Measurements from ENCODE around the gene ELMO3. TPM values are rescaled to one million over a fixed set of nuclear protein-coding genes. Genes with fewer than 3 reads are reported as not detected.

Gene ELMO3
- polyA plus RNA-seq, 3 donors from 2014 or later: not detected

DNA sequence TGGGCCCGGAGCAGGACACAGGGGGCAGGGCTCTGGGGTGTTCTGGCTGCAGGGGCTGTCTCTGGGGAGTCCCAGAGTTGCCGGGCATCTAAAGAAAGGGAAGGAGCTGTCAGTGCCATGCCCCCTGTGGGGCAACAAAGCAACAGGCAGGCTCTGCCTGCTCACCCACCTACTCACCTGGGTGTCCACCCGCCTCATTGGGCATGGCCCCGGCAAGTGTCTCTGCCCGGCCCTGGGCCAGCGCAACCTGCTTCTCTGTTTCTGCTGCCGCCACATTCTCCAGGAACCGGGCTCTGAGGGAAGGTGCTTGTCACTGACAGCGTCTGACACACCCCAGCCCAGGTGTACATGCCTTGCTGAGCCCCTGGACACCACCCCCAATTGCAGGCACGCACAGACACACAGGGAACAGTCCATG lies 35.3 kb downstream of the ELMO3 start:
- no peaks in the 10 kb centered on the region for H3K9me3 Mint-ChIP-seq
- no peak for DNase-seq
- H3K27ac Mint-ChIP-seq: no peak overlapping the region
- peaks cover 2 to 5% (median 2%) of the 10 kb centered on the region in 3 donors for H3K27me3 Mint-ChIP-seq (ENCODE audit: low read depth in 3 of 3)
- no peak overlapping the region for H3K4me3 Mint-ChIP-seq
- no peaks in the 10 kb centered on the region for H3K4me1 Mint-ChIP-seq
- H3K36me3 Mint-ChIP-seq: peaks cover 5 to 27% (median 13%) of the 10 kb centered on the region in 3 donors

DNA sequence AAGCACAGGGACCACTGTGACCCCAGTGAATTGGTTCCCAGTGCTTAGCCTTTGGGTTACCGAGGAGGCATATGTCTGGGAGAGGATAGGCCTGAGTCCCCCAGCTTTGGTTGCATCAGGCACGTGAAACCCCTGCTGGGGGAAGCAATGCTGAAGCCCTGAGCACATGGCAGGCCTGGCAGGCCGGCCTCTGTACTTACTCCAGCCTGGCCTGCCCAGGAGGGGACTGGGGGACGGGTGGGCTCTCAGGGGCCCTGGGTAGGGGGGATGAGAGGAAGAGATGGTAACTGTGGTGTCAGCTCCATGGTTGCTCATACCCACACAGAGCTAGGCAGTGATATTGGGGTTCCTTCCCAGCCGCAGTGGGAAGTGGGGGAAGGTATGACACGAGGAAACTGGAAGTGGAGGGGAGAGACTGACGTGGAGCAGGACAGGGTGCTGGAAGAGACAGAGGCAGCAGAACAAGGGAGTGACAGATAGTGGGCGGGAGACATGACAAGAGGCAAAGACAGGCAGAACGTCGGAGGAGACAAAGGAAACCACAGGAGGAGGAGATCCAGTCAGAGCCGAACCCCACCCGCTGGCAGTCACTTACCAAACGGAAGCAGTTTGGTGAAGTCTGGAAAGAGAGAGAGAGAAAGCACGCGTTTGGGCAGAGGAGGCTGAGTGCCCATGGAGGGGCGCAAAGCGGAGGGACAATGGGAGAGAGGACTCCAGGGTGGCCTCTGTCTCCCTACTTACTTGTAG lies 37.1 kb downstream of the ELMO3 start:
- Mint-ChIP-seq H3K4me1 (peaks cover 4 to 7% of the 10 kb centered on the region in 2 donors), H3K4me3 (no peak overlapping the region), H3K36me3 (peaks cover 5 to 22% (median 9%) of the 10 kb centered on the region in 3 donors), H3K9me3 (no peaks in the 10 kb centered on the region), H3K27ac (peak overlapping the region in 3 of 6 donors; percentile 7 to 63 (median 58)), H3K27me3 (ENCODE audit: low read depth in 3 of 3) (peaks cover 2 to 3% (median 2%) of the 10 kb centered on the region in 3 donors)
- no peak for DNase-seq

GRCh38 chr16:67236563-67237395 lies 37.8 kb downstream of the ELMO3 start:
- Mint-ChIP-seq H3K36me3 (peaks cover 5 to 22% (median 9%) of the 10 kb centered on the region in 3 donors), H3K9me3 (no peaks in the 10 kb centered on the region), H3K27ac (peak overlapping the region in 2 of 6 donors; percentile 62 to 63), H3K4me3 (no peak overlapping the region), H3K27me3 (ENCODE audit: low read depth in 3 of 3) (peaks cover 2 to 5% (median 2%) of the 10 kb centered on the region in 3 donors), H3K4me1 (peaks cover 7 to 9% of the 10 kb centered on the region in 2 donors)
- DNase-seq: peak; percentile 55 to 62 (median 56)

DNA sequence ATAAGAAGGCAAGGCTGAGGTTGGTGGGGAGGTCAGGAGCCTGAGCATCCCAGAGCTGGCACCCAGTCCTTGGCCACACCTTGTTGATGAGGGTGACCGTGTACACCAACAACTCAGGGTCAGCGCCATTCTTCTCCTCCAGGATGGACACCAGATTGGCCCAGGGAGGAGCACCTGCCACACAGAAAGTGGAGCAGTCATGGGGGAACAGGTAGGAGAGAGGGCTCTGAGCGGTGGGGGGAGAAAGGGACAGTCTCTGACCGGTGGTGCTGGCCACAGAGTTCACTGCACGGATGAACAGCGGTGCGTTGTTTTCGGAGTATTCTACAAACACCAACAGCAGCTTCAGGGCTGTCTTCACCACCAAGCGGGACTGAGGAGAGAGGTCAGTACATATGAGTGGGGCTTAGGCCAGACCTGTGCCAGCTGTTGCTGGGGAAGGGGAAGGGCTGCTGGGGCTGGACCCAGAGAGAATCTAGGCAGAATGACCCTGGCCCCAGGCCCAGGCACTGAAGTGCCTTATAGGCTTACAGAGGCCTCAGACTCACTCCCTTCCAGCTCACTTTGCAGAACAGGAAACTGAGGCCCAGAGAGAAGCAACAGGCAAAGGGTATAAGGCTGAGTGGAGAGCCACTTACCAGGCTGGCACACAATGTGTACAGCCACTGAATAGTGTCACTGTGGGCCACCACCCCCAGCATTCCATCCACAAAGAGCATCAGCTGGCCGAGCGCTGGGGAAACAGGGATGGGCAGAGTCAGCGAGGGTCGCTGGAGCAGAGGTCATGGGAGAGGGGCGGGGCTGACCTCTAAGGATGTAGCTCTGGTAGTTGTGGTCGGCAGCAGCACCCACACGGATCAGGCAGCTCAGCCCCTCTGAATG lies 38.7 kb downstream of the ELMO3 start:
- H3K4me3 Mint-ChIP-seq: no peak overlapping the region
- peaks cover 2 to 5% (median 2%) of the 10 kb centered on the region in 3 donors for H3K27me3 Mint-ChIP-seq (ENCODE audit: low read depth in 3 of 3)
- H3K4me1 Mint-ChIP-seq: peaks cover 11 to 12% of the 10 kb centered on the region in 2 donors
- H3K27ac Mint-ChIP-seq: peak overlapping the region in 2 of 6 donors; percentile 8 to 62
- no peaks in the 10 kb centered on the region for H3K9me3 Mint-ChIP-seq
- H3K36me3 Mint-ChIP-seq: peaks cover 5 to 22% (median 9%) of the 10 kb centered on the region in 3 donors
- no peak for DNase-seq

DNA sequence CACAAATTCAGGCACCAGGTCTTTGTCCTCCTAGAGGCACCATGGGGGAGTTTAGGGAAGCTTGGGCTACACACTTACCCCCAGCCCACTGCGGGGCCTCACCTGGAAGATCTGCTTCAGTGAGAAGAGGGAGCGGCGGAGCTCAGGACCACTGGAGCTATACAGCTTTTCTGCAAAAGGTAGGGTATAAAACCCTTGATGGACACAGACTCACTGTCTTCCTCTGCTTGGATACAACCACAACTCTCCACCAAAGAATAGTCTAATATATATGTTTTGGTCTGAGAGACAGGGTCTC lies 39.3 kb downstream of the ELMO3 start:
- peaks cover 5 to 22% (median 9%) of the 10 kb centered on the region in 3 donors for H3K36me3 Mint-ChIP-seq
- no peak overlapping the region for H3K4me3 Mint-ChIP-seq
- H3K9me3 Mint-ChIP-seq: no peaks in the 10 kb centered on the region
- H3K27me3 Mint-ChIP-seq (ENCODE audit: low read depth in 3 of 3): peaks cover 1 to 5% (median 2%) of the 10 kb centered on the region in 3 donors
- no peak for DNase-seq
- peaks cover 13 to 14% of the 10 kb centered on the region in 2 donors for H3K4me1 Mint-ChIP-seq
- H3K27ac Mint-ChIP-seq: peak overlapping the region in 1 of 6 donors; percentile 34

- DNase-seq: no peak
Observed at GRCh38 chr16:67238806-67239470, 40.0 kb downstream of the ELMO3 start.

DNA sequence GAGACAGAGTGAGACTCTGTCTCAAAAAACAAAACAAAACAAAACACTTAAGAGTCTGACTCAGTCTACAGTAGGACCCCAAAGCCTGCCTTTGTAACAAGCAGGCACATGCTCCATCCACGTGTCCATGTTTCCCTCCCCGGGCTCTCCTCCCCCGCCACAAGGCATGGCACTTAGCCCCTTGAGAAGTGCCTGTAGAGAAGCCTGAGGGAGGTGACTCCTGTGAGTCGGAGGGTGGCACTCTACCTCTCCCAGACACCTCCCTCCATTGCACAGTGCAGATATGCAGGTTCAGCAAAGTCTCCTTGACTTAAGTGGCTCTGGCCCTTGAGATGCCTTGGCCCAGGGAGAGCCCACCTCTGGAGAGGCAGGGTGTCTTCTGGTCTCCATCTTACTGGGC lies 41.6 kb downstream of the ELMO3 start:
- DNase-seq: no peak
- Mint-ChIP-seq H3K36me3 (peaks cover 5 to 19% (median 6%) of the 10 kb centered on the region in 3 donors), H3K9me3 (no peaks in the 10 kb centered on the region), H3K27me3 (ENCODE audit: low read depth in 3 of 3) (peaks cover 2 to 5% (median 4%) of the 10 kb centered on the region in 3 donors), H3K4me3 (no peak overlapping the region), H3K27ac (peak overlapping the region in 1 of 6 donors; percentile 11), H3K4me1 (peaks cover 35 to 37% of the 10 kb centered on the region in 2 donors)

More at GRCh38 chr16:67238806-67239470, 40.0 kb downstream of the ELMO3 start:
- H3K36me3 Mint-ChIP-seq: peaks cover 5 to 22% (median 6%) of the 10 kb centered on the region in 3 donors
- no peaks in the 10 kb centered on the region for H3K9me3 Mint-ChIP-seq
- H3K27ac Mint-ChIP-seq: peak overlapping the region in 2 of 6 donors; percentile 34 to 39
- H3K4me3 Mint-ChIP-seq: no peak overlapping the region
- H3K4me1 Mint-ChIP-seq: peaks cover 20 to 21% of the 10 kb centered on the region in 2 donors
- H3K27me3 Mint-ChIP-seq (ENCODE audit: low read depth in 3 of 3): peaks cover 0 to 5% (median 2%) of the 10 kb centered on the region in 3 donors

GRCh38 chr16:67241008-67241900 lies 42.3 kb downstream of the ELMO3 start:
- Mint-ChIP-seq H3K9me3 (no peaks in the 10 kb centered on the region), H3K4me3 (no peak overlapping the region), H3K27me3 (ENCODE audit: low read depth in 3 of 3) (peaks cover 2 to 4% (median 3%) of the 10 kb centered on the region in 3 donors), H3K36me3 (peaks cover 1 to 16% (median 2%) of the 10 kb centered on the region in 3 donors), H3K4me1 (peaks cover 38 to 40% of the 10 kb centered on the region in 2 donors), H3K27ac (peak overlapping the region in 2 of 6 donors; percentile 28 to 78)
- DNase-seq: no peak

DNA sequence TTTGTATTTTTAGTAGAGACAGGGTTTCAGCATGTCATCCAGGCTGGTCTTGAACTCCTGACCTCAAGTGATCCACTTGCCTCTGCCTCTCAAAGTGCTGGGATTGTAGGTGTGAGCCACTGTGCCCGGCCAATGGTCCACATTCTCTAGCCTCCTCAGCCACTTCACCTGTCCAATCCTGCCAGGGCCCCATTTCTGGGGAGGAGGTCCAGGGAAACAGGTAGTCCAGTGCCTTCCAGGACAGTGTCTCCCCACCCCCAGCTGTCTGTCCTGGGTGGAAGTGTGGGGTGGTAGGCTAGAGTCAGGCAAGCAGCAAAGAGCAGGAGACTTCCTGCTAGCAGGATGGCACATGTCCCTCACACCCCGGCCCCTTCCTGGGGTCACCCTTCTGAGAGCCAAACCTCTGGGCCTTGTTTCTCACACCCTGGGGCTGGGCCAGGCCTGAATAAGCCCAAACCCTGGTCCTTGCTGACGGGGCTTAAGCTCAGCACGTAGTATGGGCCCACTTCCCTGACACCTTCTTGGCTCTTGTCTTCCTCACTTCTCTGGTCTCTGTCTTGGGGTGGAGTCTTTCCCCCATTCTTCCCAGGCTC lies 43.3 kb downstream of the ELMO3 start:
- H3K36me3 Mint-ChIP-seq: peaks cover 0 to 12% (median 0%) of the 10 kb centered on the region in 3 donors
- no peak for DNase-seq
- peaks cover 2% of the 10 kb centered on the region in 3 donors for H3K27me3 Mint-ChIP-seq (ENCODE audit: low read depth in 3 of 3)
- H3K27ac Mint-ChIP-seq: peak overlapping the region; percentile 32 to 71 (median 56)
- H3K4me3 Mint-ChIP-seq: no peak overlapping the region
- no peaks in the 10 kb centered on the region for H3K9me3 Mint-ChIP-seq
- H3K4me1 Mint-ChIP-seq: peaks cover 39 to 40% of the 10 kb centered on the region in 2 donors

- Mint-ChIP-seq H3K4me3 (no peak overlapping the region), H3K4me1 (peaks cover 49 to 50% of the 10 kb centered on the region in 2 donors)
Observed at GRCh38 chr16:67243481-67243880, 44.5 kb downstream of the ELMO3 start.

GRCh38 chr16:67244387-67245185 lies 45.7 kb downstream of the ELMO3 start:
- Mint-ChIP-seq H3K4me1 (peaks cover 52 to 56% of the 10 kb centered on the region in 2 donors), H3K4me3 (peak overlapping the region; percentile 69 to 95 (median 83)), H3K36me3 (no peaks in the 10 kb centered on the region), H3K9me3 (no peaks in the 10 kb centered on the region), H3K27ac (peak overlapping the region; percentile 88 to 93 (median 90)), H3K27me3 (ENCODE audit: low read depth in 3 of 3) (peaks cover 2 to 10% (median 9%) of the 10 kb centered on the region in 3 donors)
- peak; percentile 54 to 61 (median 55) for DNase-seq

More at GRCh38 chr16:67243481-67243880, 44.5 kb downstream of the ELMO3 start:
- DNase-seq: no peak
- Mint-ChIP-seq H3K27ac (peak overlapping the region in 5 of 6 donors; percentile 69 to 93 (median 89)), H3K9me3 (no peaks in the 10 kb centered on the region), H3K27me3 (ENCODE audit: low read depth in 3 of 3) (peaks cover 2 to 8% (median 6%) of the 10 kb centered on the region in 3 donors), H3K36me3 (peaks cover 0 to 2% (median 0%) of the 10 kb centered on the region in 3 donors)

Data from immature natural killer cell (primary cell).